ENCODE measurements around the gene FAXC.
"Not testable (repeated sequence)": the region's sequence is repeated elsewhere in the genome, so short reads cannot be mapped to it uniquely, and the experiment has no call there.

Gene FAXC

DNA sequence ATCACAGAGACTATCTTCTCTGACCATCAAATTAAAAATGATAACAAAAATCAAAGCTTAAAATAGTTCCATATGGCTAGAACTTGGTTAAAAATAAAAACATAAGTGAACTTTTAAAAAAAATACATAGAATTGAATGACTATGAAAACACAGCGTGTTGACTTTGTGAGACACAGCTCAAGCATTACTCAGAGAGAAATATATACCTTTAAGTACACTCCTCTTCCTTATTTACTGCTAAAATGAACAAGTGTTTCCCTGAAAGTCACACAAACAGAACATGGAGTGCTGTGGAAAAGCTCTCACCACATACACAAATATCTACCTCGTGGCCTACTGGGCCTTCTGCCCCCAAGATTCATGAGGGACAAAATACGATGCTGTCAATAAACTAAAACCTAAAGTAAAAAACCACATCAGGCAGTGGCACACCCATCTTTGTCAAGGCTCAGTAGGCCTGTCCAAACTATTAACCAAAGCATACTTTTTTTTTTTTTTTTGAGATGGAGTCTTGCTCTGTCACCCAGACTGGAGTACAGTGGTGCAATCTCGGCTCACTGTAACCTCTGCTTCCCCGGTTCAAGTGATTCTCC is 7.5 kb downstream of the FAXC start:
- DNase-seq: no peak

DNA sequence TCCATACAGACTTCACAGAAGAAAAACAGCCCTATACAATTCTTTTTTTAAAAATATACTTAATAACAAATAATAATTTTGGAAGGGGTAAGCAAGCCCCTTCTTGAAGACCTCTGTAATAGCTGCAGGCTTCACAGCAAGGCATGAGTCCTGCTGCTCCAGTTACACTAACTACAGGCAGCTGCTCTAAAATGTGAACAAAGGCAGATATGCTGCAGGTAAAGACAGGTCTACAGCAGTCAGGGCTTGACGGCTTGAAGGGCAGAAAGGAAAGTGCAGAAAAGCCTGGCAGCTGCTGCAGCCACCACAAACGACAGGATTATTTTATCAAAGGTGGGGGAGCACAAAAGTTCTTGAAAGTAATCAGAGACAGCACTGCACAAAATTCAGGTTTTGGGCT is 11.3 kb downstream of the FAXC start:
- DNase-seq: no peak

GRCh38 chr6:99335298-99335697 is 14.2 kb downstream of the FAXC start:
- DNase-seq: not testable (repeated sequence)

DNA sequence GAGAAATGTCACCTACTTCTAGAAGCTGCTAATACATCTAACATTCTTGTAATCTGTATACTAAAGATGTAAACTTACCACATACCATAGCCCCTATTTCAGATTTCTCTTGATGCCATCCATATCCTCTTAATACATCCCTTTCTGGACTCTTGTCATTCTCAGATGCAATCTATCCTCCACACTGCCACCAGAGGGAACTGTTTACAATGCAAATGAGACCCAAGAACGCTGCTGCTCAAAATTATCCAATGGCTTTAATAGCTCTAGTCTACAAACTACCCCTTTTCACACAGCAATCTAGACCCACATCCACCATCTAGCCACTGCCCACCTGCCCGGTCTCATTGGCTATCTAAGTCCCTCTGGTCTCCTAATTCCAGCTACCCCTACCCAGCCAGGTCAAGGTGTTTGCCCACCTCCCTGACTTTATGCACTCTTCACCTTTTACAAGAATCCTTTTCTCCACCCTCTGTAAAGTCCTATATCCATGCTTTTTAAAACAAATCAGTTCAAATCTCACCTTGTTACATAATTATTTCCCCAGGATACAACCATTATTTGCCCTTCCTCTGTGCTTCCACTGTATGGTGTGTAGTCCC is 14.8 kb downstream of the FAXC start:
- peak in 2 of 56 donors; percentile 15 to 48 for DNase-seq

DNA sequence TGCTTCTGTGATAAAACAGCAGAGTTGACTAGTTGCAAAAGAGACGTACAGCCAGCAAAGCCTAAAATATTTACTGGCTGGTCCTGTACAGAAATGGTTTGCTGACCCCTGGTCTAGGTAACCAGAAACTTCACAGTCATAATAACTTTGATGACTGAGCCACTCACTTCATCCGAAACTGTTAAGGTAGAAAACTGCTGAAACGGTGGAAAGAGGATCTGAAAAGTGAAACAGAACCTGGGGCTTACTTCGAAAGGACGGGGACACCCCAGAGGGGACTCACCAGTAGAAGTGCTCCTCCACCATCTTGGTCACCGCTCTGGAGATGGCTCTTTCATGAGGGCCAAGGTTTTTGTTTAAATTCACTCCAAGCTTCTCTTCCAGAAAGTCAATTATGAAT is 16.4 kb downstream of the FAXC start:
- no peak for DNase-seq

DNA sequence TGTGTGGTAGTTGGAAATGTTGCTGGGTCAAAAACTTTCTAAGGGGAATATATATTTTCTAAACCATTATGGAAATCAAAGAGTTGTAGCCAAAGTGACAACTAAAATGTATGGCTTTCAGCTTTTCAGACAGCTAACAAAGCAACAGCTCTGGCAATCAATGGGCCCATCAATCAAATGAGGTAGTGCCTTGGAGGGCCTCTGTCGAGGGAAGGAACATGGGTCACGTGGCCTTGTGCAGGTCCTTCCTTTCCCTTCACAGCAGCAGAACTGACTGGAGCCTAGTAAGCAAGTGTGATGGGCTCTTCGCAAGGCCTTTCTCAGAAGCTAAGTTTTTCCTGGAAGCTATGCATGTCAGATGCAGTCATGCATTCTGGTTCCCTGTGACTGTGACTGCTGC is 17.9 kb downstream of the FAXC start:
- DNase-seq: no peak

GRCh38 chr6:99330159-99330558 is 19.3 kb downstream of the FAXC start:
- peak in 13 of 56 donors; percentile 4 to 67 (median 17) for DNase-seq

DNA sequence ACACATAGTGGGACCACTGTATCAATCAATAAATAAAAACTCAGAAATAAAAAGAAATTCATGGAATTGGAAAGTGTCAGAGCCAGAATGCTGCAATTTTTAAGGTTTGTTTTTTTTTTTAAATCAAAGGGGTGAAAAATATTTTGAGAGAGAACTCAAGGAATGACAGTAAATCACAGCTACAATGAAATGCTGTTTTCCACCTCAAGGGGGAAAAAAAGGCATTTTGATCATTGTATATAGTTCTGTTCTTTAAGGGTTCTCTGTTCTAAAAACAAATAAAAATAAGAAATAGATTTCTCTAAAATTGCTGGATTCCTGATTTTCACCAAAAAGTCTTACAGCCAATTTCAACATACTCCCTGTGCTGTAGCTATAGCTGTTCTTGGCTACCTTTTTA is 24.5 kb downstream of the FAXC start:
- no peak for DNase-seq

- no peak for DNase-seq
These were observed 30.9 kb downstream of the FAXC start for GRCh38 chr6:99318566-99318965.

DNA sequence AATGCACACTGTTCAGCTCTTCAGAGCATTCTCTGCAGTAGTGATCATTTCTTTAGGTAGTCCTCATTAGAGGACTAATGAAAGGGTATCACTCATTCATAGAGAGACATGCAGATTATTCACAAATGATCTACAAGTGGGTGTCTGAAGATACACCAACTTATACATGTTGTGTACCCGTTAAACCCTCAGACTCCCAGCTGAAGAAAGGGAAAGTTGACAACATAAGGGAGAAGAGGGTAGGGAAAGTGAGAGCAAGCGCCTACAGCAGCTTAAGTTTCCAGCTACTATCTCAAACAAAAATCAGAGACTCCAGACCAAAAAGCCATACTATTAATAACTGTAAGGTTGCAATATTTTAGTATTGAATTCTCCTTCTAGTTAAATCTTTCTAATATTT is 37.1 kb downstream of the FAXC start:
- no peak for DNase-seq

DNA sequence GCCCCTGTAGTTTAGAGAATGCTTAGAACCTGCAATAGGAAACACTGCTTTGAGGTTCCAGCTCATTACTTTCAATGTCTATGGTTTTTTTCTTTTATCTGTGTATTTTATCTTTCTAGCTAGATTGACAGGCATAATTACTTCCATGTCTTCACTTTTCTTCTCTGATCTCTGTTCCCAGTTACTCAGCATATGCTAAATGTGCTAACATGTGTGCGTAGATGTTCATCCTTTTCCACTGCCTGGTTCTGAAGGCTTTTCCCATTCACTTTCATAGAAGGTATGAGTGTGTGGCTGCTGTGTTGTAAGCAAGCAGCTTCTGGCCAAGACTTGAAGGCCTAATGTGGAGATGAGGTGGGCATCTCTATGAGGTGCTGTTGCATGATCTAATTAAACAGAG is 38.9 kb downstream of the FAXC start:
- DNase-seq: no peak

- no peak for DNase-seq
These were observed 39.9 kb downstream of the FAXC start for GRCh38 chr6:99309557-99309956.

DNA sequence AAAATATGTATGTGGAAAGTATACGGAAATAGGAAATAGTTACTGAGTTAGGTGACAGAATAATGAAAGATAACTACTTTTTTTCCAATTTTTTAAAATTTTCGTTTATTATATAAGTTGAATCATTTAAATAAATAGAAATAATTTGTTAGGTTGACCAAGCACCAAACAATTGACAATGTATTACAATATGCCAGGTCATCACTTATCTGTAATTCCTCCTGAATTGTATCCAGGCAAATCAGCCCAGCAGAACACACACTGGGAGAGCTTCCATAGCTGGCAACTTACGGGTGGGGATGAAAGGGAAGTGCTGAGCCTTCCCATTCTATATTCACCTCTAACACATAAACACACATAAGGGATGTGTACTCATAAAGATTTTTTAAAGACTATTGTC is 40.7 kb downstream of the FAXC start:
- no peak for DNase-seq

- DNase-seq: no peak
These were observed 42.1 kb downstream of the FAXC start for GRCh38 chr6:99307295-99307907.

GRCh38 chr6:99306341-99306740 is 43.1 kb downstream of the FAXC start:
- DNase-seq: no peak

- no peak for DNase-seq
These were observed 44.4 kb downstream of the FAXC start for GRCh38 chr6:99305021-99305554.

DNA sequence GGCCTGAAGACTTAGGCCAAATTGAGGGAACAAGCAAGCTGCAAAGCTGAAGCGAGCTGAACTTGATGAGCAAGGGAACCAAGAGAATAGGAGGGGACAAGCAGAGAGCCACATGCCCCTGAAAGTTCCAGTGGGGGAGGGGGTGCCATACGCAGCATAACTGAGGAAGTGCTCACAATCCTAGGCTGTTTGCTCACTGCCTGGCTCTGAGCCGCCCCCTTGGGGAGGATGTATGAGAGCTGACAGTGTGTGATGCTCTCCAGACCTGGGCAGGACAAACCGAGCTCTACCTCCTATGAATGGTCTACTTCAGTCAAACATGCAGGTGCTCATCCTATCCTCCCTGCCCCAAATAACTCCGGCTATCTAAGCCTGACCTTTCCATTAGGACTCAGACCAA is 52.1 kb downstream of the FAXC start:
- no peak for DNase-seq

GRCh38 chr6:99297006-99297405 is 52.5 kb downstream of the FAXC start:
- DNase-seq: no peak

- DNase-seq: no peak
These were observed 53.2 kb downstream of the FAXC start for GRCh38 chr6:99296261-99296660.

GRCh38 chr6:99295276-99295675 is 54.2 kb downstream of the FAXC start:
- DNase-seq: no peak

- no peak for DNase-seq
These were observed 54.7 kb downstream of the FAXC start for GRCh38 chr6:99294786-99295185.

- no peak for DNase-seq
These were observed 59.8 kb downstream of the FAXC start for GRCh38 chr6:99289701-99290100.

DNA sequence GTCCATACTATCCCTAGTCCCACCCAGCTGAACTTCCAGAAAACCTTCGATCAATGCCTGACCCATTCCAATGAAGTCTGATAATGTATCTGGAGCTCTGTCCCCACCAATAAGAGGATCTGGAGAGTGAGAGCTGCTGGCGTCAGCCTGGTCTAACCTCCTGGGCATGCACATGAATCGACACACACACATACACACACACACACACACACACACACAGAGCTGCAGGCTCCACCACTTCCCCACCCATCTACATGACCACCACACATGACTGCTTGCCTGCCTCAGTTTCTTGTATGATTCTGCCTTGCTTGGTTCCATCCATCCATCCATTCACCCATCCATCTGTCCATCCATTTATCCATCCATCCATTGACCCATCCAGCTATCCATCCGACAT is 60.8 kb downstream of the FAXC start:
- no peak for DNase-seq

Measured in amygdala (tissue), 56 donors.